Stimulated activated CD8-positive, alpha-beta memory T cell treated with anti-CD3 and anti-CD28 coated beads, Interleukin-12 subunit alpha, Interleukin-12 subunit beta, amount 100 ng/mL, for 24 hours (primary cell): ENCODE data around the gene FOXS1.
"Not testable (repeated sequence)": the region's sequence is repeated elsewhere in the genome, so short reads cannot be mapped to it uniquely, and the experiment has no call there.

ENCODE experiments used
- DNase-seq: peaks from one replicate; pipeline ENCODE4 v3.0.0-alpha.2; 2020; ENCODE audit errors: extremely low read depth

FOXS1 gene

DNA sequence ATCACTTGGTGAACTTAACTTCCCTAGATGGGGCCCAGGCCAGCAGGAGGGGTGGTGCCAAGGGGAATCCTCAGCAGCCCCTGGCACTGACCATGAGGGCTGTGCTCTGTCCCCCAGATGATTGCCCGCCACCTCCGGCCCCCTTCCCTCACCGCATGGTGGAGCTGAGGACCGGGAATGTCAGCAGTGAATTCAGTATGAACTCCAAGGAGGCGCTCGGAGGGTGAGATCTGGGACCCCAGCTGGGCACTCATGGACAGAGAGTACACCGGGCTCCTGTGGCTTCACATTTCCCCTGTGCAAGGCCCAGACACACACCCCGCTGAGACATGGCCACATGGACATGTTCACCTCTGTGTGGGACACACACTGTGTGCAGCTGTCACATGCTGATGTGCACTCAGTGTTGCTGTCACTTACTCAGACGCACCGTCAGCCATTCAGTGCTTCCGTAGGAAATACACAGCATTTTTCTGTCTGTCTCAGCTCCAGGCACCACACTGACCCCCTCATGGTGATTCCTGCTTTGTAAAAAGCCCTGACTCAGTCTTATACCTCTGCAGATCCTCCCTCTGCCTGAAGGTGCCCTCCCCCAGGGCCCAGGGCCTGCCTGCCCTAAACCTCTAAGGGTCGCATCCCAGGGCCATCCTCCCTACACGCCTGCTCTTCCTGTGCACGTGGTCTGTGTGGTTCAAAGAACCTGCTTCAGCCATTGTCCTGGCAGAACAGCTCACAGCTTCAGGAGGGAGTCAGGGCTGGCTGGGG lies 21.9 kb downstream of the FOXS1 start:
- DNase-seq: no peak

DNA sequence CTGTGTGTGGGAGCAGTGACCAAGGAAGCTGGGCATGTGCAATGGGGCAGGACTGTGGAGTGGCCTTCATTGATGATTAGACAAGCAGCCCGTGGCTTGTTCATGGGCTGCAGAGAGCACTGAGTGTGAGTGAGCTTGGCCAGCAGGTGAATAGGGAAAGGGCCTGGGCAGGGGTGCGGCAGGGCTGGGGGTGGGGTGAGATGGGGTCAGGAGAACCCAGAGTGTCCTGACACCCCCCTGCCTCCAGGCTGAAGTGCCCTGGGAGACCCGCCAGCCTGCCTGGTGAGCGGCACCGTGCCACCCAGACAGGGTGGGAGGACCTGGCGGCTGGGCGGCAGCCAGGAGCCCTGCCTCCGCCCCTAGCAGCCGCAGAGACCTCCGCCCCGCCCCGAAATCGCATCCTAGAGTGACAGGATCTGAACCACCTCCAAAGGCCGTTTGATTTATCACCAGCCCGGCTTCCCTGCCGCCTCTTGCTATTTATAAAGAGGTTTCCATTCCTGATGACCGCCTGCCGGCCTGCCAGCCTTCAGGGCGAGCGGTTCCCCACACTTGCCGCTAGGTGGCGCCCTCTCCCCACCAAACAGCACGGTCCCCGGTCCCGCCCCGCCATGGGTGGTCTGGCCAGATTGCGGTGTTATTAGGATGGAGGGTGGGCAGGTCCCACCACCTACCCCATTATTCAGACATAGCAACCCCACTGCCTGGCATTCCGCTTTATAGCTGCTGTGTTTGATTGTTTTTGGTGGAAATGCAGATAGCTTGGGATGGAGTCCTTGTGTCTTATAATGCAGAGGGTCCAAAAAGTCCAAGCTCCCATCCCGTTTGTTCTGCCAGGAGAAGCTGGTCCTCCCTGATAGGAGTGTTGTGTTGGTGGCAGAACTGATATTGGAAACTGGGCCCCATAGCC lies 22.7 kb downstream of the FOXS1 start:
- peak; percentile 42 for DNase-seq

DNA sequence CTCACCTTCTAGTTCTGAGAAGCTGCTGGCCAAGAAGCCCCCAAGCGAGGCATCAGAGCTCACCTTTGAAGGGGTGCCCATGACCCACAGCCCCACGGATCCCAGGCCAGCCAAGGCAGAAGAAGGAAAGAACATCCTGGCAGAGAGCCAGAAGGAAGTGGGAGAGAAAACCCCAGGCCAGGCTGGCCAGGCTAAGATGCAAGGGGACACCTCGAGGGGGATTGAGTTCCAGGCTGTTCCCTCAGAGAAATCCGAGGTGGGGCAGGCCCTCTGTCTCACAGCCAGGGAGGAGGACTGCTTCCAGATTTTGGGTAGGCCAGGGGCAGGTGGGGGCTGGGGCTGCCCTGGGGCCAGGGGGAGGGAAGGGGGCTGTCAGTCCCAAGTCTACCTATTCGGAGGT lies 24.0 kb downstream of the FOXS1 start:
- DNase-seq: no peak

DNA sequence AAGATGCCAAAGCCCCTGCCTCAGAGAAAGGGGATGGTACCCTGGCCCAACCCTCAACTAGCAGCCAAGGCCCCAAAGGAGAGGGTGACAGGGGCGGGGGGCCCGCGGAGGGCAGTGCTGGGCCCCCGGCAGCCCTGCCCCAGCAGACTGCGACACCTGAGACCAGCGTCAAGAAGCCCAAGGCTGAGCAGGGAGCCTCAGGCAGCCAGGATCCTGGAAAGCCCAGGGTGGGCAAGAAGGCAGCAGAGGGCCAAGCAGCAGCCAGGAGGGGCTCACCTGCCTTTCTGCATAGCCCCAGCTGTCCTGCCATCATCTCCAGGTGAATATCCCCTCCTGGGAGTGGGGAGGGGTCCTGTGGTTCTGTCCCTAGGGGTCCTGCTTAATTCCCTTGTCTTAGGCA lies 25.2 kb downstream of the FOXS1 start:
- no peak for DNase-seq

DNA sequence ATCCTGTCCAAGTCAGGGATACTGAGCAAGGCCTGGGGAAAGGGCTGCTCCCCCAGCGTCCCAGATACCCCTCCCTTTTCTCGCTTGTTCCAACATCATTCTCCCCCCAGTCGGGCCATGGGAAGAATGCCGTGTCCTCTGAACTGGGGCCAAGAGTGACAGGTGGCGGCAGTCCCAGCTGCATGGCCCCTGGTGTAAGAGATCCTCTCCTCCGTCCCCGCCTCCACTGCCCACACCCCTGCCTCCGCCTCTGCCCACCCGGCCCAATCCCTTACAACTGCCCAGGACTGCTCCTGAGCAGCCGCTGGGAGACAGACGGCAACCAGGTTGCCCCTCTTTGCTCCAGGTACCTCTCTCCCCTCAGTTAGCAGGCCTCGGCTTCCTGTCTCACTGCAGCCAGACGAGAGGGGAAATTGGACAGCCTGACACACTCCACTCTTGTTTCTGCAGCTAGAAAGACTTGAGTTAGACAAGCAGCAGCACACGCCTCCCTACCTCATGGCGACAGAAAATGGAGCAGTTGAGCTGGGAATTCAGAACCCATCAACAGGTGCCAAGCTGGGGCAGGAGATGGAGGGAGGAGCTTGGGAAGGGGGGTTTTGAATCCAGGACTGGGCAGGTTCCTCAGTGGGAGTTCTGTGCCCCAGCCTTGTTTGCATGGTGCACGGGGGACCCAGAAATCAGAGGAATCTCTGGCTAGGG lies 26.2 kb downstream of the FOXS1 start, which contains the start of gene MYLK2:
Gene MYLK2 (plus strand): TSS at position 274 of the 702 bp plus-strand sequence. CDS start 225 bp downstream, at position 499.
- no peak for DNase-seq

DNA sequence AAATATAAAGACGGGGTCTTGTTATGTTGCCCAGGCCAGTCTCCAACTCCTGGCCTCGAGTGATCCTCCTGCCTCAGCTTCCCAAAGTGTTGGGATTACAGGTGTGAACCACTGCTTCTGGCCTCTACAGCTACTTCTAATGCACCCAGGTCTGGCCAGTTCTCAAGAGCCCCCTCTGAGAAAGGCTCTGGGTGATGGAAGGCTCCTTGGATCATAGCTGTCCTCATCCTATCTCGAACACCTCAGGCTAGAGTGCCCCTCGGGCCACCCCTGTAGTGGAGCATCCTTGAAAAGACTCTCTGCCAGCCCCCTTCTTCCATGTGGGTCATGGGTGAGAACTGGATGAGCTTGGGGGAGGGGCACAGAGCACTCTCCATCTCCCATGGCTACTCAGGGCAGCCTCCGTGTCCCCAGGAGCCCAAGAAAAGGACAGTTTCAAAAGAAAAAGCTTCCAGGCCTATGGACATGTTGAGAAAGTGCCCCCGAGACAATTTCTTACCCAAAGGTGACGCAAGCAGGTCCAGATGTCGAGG lies 27.0 kb downstream of the FOXS1 start:
- no peak for DNase-seq

DNA sequence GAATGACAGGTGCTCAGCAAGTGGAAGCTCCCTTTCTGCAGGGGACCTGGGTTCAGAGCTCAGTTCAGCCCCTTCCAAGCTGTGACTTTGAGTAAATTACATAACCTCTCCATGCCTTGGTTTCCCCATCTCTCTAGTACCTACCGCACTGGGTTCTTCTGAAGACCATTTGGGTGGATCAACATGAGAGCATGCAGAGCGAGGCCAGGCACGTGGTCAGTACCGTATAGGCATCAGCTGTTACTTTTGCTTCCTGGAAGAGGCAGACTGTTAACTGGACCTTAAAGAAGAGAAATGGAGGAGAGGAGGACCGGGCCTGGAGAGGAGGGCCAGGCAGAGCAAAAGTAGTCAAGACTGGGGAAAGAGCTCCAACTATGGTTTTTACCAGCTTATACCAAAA lies 27.9 kb downstream of the FOXS1 start:
- no peak for DNase-seq

DNA sequence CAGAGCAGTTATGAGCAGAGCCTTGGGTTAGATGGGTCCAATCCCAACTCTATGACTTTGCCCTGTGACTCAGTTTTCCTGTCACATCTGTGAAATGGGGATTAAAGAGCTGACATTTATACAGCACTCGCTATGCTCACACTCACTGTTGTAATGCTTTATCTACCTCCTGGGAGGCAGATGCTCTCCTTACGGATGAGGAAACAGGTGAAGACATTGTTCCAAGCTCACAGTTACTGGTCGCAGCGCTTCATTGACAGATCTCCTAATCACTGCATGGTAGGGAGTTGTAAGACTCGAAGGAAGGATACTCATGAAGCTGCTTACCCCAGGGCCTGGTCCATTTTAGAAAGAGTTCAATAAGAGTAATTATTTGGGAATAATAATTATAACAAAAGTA lies 29.2 kb downstream of the FOXS1 start:
- DNase-seq: no peak

DNA sequence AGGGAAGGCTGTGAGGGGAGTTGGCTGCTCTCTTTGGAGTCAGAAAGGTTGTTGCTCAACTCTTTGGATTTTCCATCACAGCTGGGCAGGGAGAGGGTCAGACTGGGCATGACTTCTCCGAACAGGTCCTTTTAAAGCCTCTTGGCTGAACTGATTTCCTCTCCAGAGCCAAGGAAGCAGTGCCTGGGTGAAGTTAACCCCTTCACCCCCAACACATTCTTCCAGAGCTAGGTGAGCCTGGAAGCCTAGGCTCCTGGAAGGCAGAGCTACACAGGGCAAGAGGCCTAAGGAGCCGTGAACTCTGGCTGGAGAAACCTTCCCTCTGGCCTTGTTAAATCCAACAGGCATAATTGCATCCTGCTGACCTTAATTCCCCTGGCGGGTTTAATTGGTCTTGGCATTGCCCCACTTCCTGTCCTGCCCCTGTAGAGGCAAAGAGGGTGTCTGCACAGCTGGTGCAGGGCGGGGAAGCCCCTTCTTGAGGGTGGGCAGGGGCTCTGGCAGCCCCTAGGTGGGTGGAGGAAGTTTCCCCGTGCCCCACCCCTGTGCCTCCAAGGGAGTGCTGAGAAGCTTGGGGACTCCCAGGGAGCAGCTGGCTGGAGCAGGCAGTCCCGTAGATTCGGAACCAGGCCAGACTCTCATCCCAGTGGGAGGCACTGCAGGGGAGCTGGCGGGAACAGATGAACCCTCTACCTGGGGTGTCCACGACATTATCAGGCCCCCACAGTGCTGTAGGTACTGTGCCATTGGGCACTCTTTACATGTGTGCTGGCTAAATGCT lies 29.8 kb downstream of the FOXS1 start:
- DNase-seq: no peak

DNA sequence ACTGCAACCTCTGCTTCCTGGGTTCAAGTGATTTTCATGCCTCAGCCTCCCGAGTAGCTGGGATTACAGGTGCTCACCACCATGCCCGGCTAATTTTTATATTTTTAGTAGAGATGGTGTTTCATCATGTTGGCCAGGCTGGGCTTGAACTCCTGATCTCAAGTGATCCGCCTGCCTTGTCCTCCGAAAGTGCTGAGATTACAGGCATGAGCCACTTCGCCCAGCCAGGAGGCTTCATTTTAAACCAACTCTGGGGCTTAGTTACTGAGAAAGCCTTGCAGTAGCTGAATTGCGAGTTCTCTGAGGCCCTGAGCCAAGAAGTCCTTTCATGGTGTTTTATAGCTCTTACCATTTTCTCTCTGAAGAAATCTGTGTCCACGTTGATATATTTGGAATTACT lies 31.3 kb downstream of the FOXS1 start:
- not testable (repeated sequence) for DNase-seq

DNA sequence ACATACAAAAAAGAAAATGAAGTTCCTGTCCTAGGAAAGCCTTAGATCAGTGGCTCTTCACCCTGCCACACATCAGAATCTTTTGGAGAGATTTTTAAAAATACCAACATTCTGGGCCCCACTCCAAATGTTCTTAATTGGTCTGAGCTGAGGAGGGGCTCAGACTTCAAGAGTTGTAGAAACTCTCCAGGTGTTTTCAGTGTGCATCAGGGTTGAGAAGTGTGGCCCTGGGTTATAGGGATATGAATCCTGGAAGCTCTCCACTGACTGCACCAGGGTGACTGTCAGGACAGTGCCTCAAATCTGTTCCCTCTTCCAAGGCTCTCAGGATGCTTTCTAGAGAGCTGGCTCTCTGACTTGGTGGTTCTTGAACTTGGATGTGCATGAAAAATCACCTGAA lies 31.8 kb downstream of the FOXS1 start:
- DNase-seq: no peak

DNA sequence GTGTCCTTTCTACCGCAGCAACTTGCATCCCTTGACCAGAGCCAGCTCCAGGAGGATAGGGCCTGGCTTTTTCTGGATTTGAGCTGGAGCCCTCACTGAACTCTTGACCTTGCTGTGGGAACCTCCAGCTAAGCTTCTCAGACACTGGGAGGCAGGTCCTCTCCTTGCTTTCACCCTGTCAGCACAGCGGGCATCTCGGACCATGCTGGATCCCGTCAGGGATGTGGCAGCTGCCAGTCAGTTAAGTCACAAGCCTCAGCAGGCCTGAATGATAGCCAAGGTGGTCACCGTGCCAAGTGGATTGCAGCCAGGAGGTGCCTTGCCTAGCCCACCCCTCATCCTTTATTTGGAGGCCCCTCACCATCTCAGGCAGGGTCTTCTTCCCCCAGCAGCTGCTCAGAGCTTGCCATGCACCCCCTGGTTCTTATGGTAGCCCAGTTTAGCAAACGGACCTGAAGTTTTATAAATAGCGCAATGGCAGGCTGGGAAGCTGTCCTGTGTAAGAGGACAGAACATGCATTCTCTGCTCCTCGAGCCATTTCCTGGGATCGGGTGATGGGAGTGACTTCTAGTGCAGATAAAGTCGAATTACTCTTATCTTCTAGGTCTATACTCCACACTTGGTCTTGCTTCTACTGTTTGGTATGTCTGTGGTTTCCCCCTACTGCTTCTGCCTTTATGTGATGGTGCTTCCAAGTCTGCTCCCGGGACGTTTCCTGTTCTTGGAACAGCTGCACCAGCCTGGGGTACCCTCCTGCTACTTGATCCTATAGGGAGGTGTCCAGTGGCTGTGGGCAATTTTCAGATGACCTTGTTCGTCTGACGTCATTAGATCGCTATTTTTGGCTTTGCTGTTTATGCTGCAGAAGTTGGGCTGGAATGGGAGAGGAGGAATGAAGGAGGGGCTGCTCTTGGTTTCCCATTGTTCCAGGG lies 33.3 kb downstream of the FOXS1 start:
- no peak for DNase-seq

DNA sequence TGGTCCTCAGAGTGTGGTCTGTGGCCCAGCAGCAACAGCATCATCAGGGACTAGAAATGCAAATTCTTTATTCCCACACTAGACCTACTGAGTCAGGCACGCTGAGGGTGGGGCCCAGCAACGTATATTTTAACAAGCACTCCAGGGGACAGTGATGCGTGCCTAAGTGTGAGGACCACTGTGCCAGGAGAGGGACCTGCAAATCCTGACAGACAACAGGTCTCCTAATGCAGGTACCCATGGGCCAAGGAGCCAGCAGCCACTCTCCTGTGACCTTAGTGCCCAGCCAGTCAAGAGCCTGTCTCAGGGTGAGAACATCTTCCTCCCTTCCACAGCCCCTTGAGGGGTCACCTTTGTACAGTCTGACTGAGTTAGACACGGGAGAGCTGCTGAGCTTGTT lies 34.2 kb downstream of the FOXS1 start:
- no peak for DNase-seq

DNA sequence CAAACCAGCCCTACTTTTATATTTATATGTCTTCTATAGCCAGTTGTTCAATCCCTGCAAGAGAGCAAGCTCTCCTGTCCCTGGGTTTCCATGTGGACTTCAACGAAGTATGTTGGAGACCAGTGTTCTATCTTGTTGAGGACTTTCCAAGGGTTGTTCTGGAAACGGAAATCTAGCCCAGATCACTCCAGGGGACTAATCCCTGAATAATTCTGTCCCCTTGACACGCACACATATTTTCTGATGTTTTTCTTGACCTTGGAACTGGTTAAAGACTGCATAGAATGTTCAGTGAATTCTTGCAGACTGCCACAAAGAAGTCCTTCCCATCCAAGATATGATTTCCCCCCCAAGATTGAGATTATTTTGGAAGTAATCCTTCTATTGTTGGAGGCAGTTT lies 35.7 kb downstream of the FOXS1 start:
- no peak for DNase-seq

DNA sequence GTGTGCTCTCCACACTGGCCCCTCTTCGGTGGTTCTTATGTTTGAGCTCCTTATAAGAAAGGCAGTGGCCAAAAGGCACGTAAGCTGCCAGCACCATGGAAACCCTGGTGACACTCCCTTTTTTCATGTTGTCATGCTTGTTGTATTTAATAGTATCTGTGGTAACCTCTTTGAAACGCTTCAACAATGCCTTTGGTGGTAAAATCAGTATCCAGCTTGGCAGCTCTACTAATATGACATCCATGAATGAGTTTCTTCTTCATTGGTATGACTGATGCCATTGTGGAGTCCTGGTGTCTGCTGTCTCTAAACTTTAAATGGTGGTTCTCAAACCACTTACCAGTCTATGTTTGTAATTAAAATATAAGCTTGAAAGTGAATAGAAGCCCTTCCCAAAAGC lies 36.9 kb downstream of the FOXS1 start:
- DNase-seq: no peak

DNA sequence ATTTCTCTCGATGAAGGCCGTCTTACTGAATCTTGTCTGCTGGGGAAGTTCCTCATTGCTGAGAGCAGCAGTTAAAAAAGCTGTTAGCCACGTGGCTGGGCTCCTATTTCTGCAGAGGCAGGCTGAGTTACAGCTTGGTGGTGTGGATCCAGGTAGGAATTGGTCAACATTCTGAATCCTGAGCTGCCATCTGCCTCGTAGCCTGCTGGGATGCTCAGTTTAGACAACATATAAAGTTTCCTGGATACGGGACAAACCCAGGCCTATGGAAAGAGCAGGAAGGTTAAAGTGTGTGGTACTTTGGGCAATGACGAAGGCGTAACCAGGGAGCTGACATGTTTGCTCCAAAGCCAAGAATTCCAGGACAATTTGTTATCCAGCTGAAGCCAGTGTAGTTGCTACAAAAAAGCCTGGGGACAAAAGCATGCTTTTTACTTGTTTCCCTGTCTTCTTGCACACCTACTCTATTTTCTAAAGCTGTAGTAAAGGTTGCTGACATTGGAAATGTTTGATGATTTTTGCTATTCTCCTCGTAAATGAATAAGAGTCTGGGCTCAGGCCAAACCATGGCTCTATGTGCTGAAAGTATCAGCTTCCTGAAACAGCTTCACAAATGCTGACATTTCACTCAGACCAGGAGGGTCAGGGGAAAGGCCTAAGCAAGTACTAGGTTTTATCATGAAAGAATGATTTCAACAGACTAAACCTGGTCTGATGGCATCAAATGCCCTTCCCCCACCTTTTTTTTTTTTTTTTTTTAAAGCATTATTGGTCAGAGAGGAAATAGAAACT lies 38.6 kb downstream of the FOXS1 start:
- DNase-seq: no peak

DNA sequence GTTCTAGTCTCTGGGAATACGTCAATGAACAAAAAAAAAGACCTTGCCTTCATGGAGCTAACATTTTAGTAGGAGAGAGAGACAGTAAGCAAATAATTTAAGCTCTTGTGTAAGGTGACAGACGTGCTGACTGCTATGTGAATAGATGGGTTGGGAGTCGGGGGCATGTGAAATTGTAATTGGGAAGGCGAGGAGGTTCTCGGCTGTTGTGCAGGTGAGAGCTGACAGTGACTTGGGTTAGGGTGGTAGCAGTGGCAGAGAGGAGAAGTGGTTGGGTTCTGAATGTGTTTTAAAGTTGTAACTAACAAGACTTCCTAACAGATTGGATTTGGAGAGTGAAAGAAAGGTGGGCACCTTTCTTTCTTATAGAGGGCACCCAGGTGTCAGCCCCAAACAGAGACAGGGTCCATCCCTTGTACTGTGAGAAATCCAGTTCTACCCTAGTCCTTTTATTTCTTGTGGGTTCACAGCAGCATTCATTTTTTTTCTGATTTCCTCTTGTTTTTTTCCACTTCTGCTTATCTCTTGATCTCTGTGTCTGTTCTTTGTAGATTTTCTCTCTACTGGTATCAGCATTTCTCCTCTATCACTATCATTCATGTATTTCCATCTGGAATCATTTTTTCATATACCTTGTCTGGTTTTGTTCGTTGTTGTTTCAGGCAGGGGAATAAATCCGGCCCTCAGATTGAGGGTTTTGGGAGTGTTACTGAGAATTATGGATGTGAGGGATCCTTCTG lies 41.7 kb downstream of the FOXS1 start:
- DNase-seq: no peak

DNA sequence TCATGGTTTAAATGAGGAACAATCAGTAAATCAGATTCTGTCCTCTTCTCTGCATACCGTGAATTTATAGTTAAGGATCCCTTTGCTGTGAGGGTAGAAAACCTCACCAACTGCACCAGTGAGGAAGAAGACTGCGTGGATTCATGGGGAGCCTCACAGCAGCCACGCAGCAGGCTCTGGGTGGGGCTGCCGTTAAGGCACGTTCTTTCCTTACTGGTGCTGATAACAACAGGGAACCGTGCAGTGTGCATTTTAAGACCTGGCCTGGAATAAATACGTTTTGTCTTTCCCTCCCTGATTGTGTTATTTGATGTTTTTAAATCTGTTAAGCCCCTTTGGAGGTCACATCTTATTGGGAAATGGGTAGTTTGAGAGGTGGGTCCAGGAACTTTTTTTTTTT lies 43.9 kb downstream of the FOXS1 start:
- no peak for DNase-seq

DNA sequence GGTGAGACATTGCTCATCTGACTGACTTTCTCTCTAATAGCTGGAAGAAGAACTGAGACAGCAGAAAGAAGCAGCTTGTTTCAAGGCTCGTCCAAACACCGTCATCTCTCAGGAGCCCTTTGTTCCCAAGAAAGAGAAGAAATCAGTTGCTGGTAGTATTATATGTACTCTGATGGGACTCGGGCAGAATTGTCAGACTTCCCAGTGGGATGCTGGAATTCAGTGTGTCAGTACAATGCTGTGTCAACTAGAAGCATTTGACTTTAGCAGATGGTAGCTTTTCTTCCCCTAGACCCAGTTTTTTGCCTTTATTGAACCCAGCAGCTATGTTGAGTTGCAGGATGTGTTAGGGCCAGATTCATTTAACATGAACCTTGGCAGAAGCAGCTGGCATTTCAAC lies 48.0 kb downstream of the FOXS1 start:
- no peak for DNase-seq
